ENCODE measurements around the gene MPRIP.
"Not testable (repeated sequence)": the region's sequence is repeated elsewhere in the genome, so short reads cannot be mapped to it uniquely, and the experiment has no call there.

Gene MPRIP

GRCh38 chr17:17004251-17004996 is 37.8 kb upstream of the MPRIP start (continued):
- no peak for TF ChIP-seq ZNF518A (tag by site-specific recombination; conservative IDR thresholded peaks at IDR 0.05; ENCODE audit: low read depth)
- TF ChIP-seq KLF16 (tag by site-specific recombination; IDR thresholded peaks at IDR 0.05) = no peak
- TF ChIP-seq ZNF133 (tag by site-specific recombination; IDR thresholded peaks at IDR 0.05) = no peak
- no peak for TF ChIP-seq MZF1 (tag by site-specific recombination; IDR thresholded peaks at IDR 0.05; ENCODE audit: borderline replicate concordance)
- no peak for TF ChIP-seq HOXC10 (CRISPR knock-in tag; IDR thresholded peaks at IDR 0.05)
- no peak for TF ChIP-seq ZNF112 (tag by site-specific recombination; IDR thresholded peaks at IDR 0.05)
- no peak for TF ChIP-seq ZNF350 (tag by site-specific recombination; IDR thresholded peaks at IDR 0.05)
- no peak for TF ChIP-seq ZNF138 (tag by site-specific recombination; IDR thresholded peaks at IDR 0.05; ENCODE audit: borderline replicate concordance)
- TF ChIP-seq PRDM2 (tag by site-specific recombination; IDR thresholded peaks at IDR 0.05; ENCODE audit: borderline replicate concordance) = no peak

- H3K9me3 ChIP-seq (ENCODE audit: control insufficient read depth, insufficient read depth, low read depth, low read length); H3K27ac ChIP-seq (ENCODE audit: extremely low read depth, low read depth, low read length); H3K4me3 ChIP-seq (ENCODE audit: low read depth, low read length); H3K4me1 ChIP-seq (ENCODE audit: control insufficient read depth, insufficient read depth, low read length); H3K36me3 ChIP-seq (ENCODE audit: control insufficient read depth in 2 of 2, insufficient read depth in 1 of 2, low read length in 2 of 2); POLR2A ChIA-PET: not testable (repeated sequence)
- CTCF ChIA-PET = interaction anchor here (0.6 to 0.8 kb wide), 2 partner anchors 13 to 1671 kb away, joined by 5 to 7 read pairs; no protein-coding TSS in a partner anchor
Measured at GRCh38 chr17:17004997-17005614, 37.2 kb upstream of the MPRIP start.

- H3K27ac ChIP-seq (ENCODE audit: extremely low read depth, low read depth, low read length); H3K4me1 ChIP-seq (ENCODE audit: control insufficient read depth, insufficient read depth, low read length); H3K36me3 ChIP-seq (ENCODE audit: control insufficient read depth in 2 of 2, insufficient read depth in 1 of 2, low read length in 2 of 2); POLR2A ChIA-PET; H3K4me3 ChIP-seq (ENCODE audit: low read depth, low read length); H3K9me3 ChIP-seq (ENCODE audit: control insufficient read depth, insufficient read depth, low read depth, low read length): not testable (repeated sequence)
- CTCF ChIA-PET = interaction anchor here (0.6 kb wide), 2 partner anchors 55 to 644 kb away, joined by 3 to 6 read pairs; no protein-coding TSS in a partner anchor
Measured at GRCh38 chr17:17007891-17008290, 34.4 kb upstream of the MPRIP start.

- POLR2A ChIA-PET = interaction anchor here (0.7 kb wide), 1 partner anchor 570 kb away, joined by 3 read pairs; no protein-coding TSS in a partner anchor
- not testable (repeated sequence) for H3K27ac ChIP-seq (ENCODE audit: extremely low read depth, low read depth, low read length); H3K9me3 ChIP-seq (ENCODE audit: control insufficient read depth, insufficient read depth, low read depth, low read length); H3K4me3 ChIP-seq (ENCODE audit: low read depth, low read length); H3K4me1 ChIP-seq (ENCODE audit: control insufficient read depth, insufficient read depth, low read length); H3K36me3 ChIP-seq (ENCODE audit: control insufficient read depth in 2 of 2, insufficient read depth in 1 of 2, low read length in 2 of 2)
- CTCF ChIA-PET = interaction anchor here (0.8 kb wide), 1 partner anchor 19 kb away, joined by 5 read pairs; no protein-coding TSS in a partner anchor
Measured at GRCh38 chr17:17008621-17009397, 33.4 kb upstream of the MPRIP start.

GRCh38 chr17:17009972-17010371 is 32.3 kb upstream of the MPRIP start:
- H3K36me3 ChIP-seq (ENCODE audit: control insufficient read depth in 2 of 2, insufficient read depth in 1 of 2, low read length in 2 of 2); H3K4me1 ChIP-seq (ENCODE audit: control insufficient read depth, insufficient read depth, low read length); H3K27ac ChIP-seq (ENCODE audit: extremely low read depth, low read depth, low read length); POLR2A ChIA-PET; H3K9me3 ChIP-seq (ENCODE audit: control insufficient read depth, insufficient read depth, low read depth, low read length); H3K4me3 ChIP-seq (ENCODE audit: low read depth, low read length); CTCF ChIA-PET: not testable (repeated sequence)
